Activated effector memory CD4-positive, alpha-beta T cell treated with Interleukin-2 at 50 U/mL for 16 hours (primary cell): ENCODE results near the gene CHMP2A.
"Not testable (repeated sequence)": the region's sequence is repeated elsewhere in the genome, so short reads cannot be mapped to it uniquely, and the experiment has no call there.

ENCODE experiments used
- DNase-seq: peaks from one replicate; pipeline ENCODE4 v3.0.0-alpha.2; 2020

Gene CHMP2A

GRCh38 chr19:58510084-58510862 lies 44.6 kb downstream of the CHMP2A start:
- no peak for DNase-seq

GRCh38 chr19:58509731-58510083 lies 45.2 kb downstream of the CHMP2A start:
- DNase-seq = no peak

GRCh38 chr19:58507602-58508223 lies 47.2 kb downstream of the CHMP2A start:
- not testable (repeated sequence) for DNase-seq
